Stomach (tissue), 4 donors: Measurements from ENCODE around the gene ERMARD.

Source experiments
- EP300 ChIP-seq: sonication (generic); formaldehyde crosslinking; IDR thresholded peaks from one replicate; pipeline ENCODE4 v1.6.1; 2017; ENCODE audit warnings: antibody characterized with exemption
- POLR2A ChIP-seq, 4 donors: fragments of 450-650 bp; IDR thresholded peaks; one replicate each; pipeline ENCODE4 v1.6.1; 2016; ENCODE audit warnings: antibody characterized with exemption in 4 of 4, control low read depth in 2 of 4, mild to moderate bottlenecking in 1 of 4, moderate library complexity in 1 of 4
- POLR2AphosphoS5 ChIP-seq, 3 donors: sonication (generic); formaldehyde crosslinking; IDR thresholded peaks; one replicate each; pipeline ENCODE4 v1.6.1; 2016; ENCODE audit warnings: antibody characterized with exemption in 3 of 3
- TF ChIP-seq, protein P1 (sequence below), 7 experiments: fragments of 450-650 bp in 4 of 7; fragments of 200-600 bp in 3 of 7; sonication (generic) in 3 of 7; IDR thresholded peaks; one replicate each; pipeline ENCODE4 v1.5.1; 2016 to 2019; ENCODE audit warnings: antibody characterized with exemption in 7 of 7, control low read depth in 2 of 7, mild to moderate bottlenecking in 1 of 7

GRCh38 chr6:169783971-169784820 lies 32.8 kb downstream of the ERMARD start:
- TF ChIP-seq POLR2A (IDR thresholded peaks at IDR 0.05) (no peak), EP300 (no peak), POLR2AphosphoS5 (IDR thresholded peaks at IDR 0.05) (no peak)
- TF ChIP-seq, protein P1, sequence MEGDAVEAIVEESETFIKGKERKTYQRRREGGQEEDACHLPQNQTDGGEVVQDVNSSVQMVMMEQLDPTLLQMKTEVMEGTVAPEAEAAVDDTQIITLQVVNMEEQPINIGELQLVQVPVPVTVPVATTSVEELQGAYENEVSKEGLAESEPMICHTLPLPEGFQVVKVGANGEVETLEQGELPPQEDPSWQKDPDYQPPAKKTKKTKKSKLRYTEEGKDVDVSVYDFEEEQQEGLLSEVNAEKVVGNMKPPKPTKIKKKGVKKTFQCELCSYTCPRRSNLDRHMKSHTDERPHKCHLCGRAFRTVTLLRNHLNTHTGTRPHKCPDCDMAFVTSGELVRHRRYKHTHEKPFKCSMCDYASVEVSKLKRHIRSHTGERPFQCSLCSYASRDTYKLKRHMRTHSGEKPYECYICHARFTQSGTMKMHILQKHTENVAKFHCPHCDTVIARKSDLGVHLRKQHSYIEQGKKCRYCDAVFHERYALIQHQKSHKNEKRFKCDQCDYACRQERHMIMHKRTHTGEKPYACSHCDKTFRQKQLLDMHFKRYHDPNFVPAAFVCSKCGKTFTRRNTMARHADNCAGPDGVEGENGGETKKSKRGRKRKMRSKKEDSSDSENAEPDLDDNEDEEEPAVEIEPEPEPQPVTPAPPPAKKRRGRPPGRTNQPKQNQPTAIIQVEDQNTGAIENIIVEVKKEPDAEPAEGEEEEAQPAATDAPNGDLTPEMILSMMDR (IDR thresholded peaks at IDR 0.05): no peak
